ENCODE measurements around the gene CAPN11.

The CAPN11 gene

DNA sequence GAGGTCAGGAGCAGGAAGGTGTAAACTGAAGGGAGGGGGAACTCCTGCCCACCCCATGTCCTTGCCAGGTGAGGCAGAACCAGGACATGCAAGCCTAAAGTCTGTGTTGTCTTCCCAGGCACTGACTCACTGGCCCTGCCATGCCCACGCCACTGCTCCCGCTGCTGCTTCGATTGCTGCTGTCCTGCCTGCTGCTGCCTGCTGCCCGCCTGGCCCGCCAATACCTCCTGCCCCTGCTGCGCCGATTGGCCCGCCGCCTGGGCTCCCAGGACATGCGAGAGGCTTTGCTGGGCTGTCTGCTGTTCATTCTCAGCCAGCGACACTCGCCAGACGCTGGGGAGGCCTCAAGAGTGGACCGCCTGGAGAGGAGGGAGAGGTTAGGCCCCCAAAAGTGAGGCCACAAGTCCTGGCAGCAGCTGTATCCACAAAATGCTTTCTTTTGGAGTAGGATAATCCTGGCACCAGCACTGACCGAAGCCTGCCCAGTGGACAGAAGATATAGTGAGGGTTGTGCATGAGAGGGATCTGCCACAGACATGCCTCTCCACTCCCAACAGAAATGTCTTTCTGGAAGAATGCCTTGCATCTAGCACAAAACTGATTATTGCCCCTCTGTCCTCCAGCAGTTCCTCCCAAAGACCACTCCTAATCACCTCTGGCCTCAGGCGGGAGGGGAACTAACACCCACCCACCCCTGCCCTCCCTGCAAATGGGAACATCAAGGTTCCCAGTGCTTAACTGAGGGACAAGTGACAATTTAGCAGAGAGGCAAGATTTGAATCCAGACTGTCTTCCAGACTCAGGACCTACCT, 58.9 kb downstream of the CAPN11 start:
- Histone ChIP-seq H3K9ac (ENCODE audit: low read length) (no peak overlapping the region), H3K27ac (ENCODE audit: low read depth, low read length) (peak overlapping the region; percentile 85), H3K36me3 (ENCODE audit: control insufficient read depth, insufficient read depth, low read length) (no peaks in the 10 kb centered on the region), H3K4me3 (ENCODE audit: low read length) (no peak overlapping the region), H3K4me1 (ENCODE audit: control insufficient read depth, insufficient read depth, low read length) (peaks cover 35% of the 10 kb centered on the region), H3K27me3 (ENCODE audit: control insufficient read depth, insufficient read depth, low read length) (no peaks in the 10 kb centered on the region)

DNA sequence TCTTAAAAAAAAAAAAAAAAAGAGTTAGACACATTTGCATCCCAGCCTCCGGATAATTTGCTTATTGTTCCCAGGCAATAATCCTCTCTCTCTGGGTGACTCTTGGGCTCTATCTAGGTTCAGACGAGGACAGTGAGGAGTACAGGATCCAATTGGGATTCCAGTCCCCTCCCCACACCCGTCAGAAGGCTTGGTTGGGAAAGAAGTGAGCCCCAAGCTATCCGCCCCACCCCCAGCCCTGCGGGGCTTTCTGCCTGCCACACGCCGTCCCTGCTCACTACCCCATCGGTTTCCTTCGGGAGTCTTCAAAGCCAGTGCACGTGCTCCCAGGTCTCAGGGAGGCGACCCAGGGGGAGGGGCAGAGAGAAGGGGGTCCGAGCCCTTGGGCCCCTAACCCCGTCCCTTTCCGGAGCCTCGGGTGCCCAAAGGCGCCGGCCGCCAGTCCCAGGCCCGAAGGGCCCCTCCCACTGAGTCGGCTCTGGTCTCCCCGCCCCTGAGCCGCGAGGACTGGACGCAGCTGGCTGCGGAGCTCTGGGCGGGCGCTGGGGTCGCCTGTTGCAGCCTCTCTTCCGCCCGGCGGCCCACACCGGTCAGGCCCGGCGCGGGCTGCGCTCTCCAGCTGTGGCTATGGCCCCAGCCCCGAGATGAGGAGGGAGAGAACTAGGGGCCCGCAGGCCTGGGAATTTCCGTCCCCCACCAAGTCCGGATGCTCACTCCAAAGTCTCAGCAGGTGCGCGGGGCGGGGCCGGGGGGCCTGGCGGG, 60.6 kb downstream of the CAPN11 start:
- peaks cover 40% of the 10 kb centered on the region for H3K4me1 ChIP-seq (ENCODE audit: control insufficient read depth, insufficient read depth, low read length)

DNA sequence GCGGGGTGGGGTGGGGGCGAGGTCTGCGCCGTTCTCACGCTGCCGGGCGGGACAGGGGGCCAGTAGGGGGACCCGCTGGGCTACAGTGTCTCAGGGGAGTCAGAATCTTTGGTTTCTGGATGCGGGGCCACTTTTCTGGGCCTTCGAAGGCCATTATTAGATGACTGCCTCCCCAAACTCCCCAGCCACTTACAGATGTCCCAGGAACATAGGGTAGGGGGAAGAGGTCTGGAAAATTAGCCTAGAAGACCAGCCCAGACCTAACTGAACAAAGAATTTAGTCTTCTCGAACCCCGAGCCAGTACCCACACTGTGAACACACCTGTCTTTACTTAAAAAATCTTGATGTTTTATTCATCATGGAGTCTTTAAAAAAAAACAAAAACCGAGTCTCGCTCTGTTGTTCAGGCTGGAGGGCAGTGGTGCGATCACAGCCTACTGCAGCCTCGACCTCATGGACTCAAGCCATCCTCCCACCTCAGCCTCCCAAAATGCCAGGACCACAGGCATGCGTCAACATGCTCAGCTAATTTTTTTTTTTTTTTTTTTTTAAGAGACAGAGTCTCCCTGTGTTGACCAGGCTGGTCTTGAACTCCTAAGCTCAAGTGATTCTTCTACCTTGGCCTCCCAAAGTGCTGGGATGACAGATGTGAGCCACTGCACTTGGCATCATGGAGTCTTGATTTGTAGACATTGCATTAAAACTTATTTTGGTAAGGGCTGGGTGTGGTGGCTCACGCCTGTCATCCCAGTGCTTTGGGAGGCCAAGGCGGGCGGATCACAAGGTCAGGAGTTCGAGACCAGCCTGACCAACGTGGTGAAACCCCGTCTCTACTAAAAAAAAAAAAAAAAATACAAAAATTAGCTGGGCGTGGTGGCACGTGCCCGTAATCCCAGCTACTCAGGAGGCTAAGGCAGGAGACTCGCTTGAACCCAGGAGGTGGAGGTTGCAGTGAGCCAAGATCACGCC, 61.5 kb downstream of the CAPN11 start:
- H3K9ac ChIP-seq (ENCODE audit: low read length) = peak overlapping the region; percentile 64
- H3K4me3 ChIP-seq (ENCODE audit: low read length) = peak overlapping the region; percentile 69
- no peaks in the 10 kb centered on the region for H3K27me3 ChIP-seq (ENCODE audit: control insufficient read depth, insufficient read depth, low read length)
- H3K4me1 ChIP-seq (ENCODE audit: control insufficient read depth, insufficient read depth, low read length) = peaks cover 47% of the 10 kb centered on the region
- peak overlapping the region; percentile 81 for H3K27ac ChIP-seq (ENCODE audit: low read depth, low read length)
- no peaks in the 10 kb centered on the region for H3K36me3 ChIP-seq (ENCODE audit: control insufficient read depth, insufficient read depth, low read length)

More for the DNA sequence above, 60.6 kb downstream of the CAPN11 start:
- no peaks in the 10 kb centered on the region for H3K27me3 ChIP-seq (ENCODE audit: control insufficient read depth, insufficient read depth, low read length)
- H3K4me3 ChIP-seq (ENCODE audit: low read length) = peak overlapping the region; percentile 69
- peak overlapping the region; percentile 81 for H3K27ac ChIP-seq (ENCODE audit: low read depth, low read length)
- H3K9ac ChIP-seq (ENCODE audit: low read length) = peak overlapping the region; percentile 67
- H3K36me3 ChIP-seq (ENCODE audit: control insufficient read depth, insufficient read depth, low read length) = no peaks in the 10 kb centered on the region

DNA sequence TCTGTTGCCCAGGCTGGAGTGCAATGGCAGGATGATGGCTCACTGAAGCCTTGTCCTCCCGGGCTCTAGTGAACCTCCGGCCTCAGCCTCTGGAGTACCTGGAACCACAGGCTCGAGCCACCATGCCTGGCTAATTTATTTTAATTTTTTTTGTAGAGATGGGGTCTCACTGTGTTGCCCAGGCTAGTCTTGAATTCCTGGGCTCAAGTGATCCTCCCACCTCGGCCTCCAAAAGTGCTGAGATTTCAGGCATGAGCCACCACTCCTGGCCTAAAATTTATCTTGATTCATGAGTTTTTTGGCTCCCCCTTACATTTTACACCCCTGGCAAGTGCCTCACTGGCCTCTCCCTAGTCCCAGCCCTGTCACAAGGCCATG, 62.3 kb downstream of the CAPN11 start:
- H3K9ac ChIP-seq (ENCODE audit: low read length) = no peak overlapping the region
- H3K4me3 ChIP-seq (ENCODE audit: low read length) = no peak overlapping the region
- H3K36me3 ChIP-seq (ENCODE audit: control insufficient read depth, insufficient read depth, low read length) = no peaks in the 10 kb centered on the region
- H3K27me3 ChIP-seq (ENCODE audit: control insufficient read depth, insufficient read depth, low read length) = no peaks in the 10 kb centered on the region
- peaks cover 52% of the 10 kb centered on the region for H3K4me1 ChIP-seq (ENCODE audit: control insufficient read depth, insufficient read depth, low read length)
- H3K27ac ChIP-seq (ENCODE audit: low read depth, low read length) = peak overlapping the region; percentile 90

DNA sequence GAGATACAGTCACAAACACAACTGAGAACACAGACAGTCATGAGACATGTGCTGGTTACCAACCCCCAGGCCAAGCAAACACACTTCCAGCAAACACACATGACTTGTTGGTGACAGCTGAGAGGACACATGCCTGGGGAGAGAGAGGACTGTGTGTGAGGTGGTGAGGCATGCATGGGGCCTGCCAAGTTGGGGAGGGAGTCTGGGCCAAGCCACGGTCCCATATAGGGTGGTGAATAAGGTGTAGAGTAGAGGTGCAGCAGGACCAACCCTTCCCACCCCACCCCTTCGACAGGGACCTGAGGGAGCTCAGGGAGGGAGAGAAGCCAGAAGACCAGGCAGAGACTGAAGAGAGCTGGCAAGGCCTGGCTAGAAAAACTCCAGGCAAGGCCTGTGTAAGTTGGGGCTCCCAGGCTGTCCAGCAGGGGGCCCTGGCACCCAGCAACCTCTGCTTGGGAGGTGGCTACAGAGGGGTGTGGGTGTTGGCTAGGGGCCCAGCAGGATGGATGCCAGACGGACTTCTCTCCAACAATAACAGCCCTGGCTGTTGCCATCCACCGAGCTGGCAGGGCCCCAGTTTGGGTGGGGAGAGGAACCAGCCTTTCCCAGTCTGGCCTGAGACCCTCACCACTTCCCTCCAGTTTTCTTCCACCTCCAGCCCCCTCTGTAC, 62.8 kb downstream of the CAPN11 start:
- Histone ChIP-seq H3K9ac (ENCODE audit: low read length) (no peak overlapping the region), H3K27me3 (ENCODE audit: control insufficient read depth, insufficient read depth, low read length) (no peaks in the 10 kb centered on the region), H3K4me3 (ENCODE audit: low read length) (peak overlapping the region; percentile 17), H3K27ac (ENCODE audit: low read depth, low read length) (peak overlapping the region; percentile 90), H3K4me1 (ENCODE audit: control insufficient read depth, insufficient read depth, low read length) (peaks cover 57% of the 10 kb centered on the region), H3K36me3 (ENCODE audit: control insufficient read depth, insufficient read depth, low read length) (no peaks in the 10 kb centered on the region)

DNA sequence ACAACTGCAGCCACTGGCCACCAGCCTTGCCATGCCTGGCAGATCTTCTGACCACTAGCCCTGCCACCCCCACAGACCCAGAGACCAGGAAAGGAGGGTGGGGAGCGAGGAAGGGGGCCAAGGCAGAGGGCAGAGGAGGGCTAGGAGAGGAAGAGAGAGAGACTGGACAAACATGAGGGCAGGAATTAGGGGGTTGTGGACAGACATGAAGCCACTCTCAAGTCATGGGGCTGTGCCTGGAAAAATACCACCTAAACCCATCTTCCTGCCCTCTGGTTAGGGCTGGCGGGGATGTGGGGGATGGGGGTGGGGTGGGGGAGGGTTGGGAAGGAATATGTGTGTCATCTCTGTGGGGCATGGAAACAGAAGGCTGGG, 63.3 kb downstream of the CAPN11 start:
- no peak overlapping the region for H3K9ac ChIP-seq (ENCODE audit: low read length)
- H3K4me1 ChIP-seq (ENCODE audit: control insufficient read depth, insufficient read depth, low read length) = peaks cover 56% of the 10 kb centered on the region
- peak overlapping the region; percentile 17 for H3K4me3 ChIP-seq (ENCODE audit: low read length)

DNA sequence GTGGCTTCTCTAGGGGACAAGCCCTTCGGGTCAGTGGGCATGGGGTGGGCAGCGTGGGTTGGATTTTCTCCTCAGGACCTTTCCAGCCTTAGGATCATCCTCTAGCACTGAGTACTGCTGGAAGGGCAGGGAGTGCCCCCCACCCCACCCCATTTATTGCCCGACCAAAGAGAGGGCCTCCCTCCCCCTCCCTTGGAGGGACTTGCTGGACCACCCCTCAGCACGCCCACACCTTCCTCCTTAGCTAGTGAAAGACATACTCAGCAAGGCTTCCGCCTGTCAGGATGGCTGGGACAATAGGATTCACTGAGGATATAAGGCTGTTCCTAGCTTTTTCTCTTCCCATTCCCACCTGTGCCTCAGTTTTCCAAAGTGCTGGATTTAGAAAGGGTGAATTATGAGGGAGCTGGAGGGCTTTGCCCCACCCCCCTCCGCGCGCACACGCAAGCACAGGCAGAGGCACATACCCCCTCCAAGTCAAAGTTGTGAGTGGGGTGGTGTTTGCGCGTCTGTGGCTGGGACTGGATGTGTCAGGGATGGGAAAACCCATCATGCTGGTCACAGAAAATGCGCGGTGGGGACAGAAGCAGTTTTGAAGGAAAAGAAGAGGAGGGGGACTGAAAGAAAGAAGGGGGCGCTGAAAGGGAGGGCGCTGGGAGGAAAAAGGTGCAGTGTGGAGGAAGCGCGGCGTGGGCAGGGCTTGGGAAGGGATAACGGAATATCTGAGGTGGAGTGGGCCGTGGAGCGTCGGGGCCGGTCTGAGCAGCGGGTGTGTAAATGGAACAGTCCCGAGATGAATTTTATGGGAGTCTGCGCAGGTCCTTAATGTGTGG, 64.1 kb downstream of the CAPN11 start:
- peaks cover 56% of the 10 kb centered on the region for H3K4me1 ChIP-seq (ENCODE audit: control insufficient read depth, insufficient read depth, low read length)
- H3K27ac ChIP-seq (ENCODE audit: low read depth, low read length) = peak overlapping the region; percentile 84

More for the DNA sequence above, 63.3 kb downstream of the CAPN11 start:
- Histone ChIP-seq H3K36me3 (ENCODE audit: control insufficient read depth, insufficient read depth, low read length) (no peaks in the 10 kb centered on the region), H3K27me3 (ENCODE audit: control insufficient read depth, insufficient read depth, low read length) (no peaks in the 10 kb centered on the region), H3K27ac (ENCODE audit: low read depth, low read length) (peak overlapping the region; percentile 90)

DNA sequence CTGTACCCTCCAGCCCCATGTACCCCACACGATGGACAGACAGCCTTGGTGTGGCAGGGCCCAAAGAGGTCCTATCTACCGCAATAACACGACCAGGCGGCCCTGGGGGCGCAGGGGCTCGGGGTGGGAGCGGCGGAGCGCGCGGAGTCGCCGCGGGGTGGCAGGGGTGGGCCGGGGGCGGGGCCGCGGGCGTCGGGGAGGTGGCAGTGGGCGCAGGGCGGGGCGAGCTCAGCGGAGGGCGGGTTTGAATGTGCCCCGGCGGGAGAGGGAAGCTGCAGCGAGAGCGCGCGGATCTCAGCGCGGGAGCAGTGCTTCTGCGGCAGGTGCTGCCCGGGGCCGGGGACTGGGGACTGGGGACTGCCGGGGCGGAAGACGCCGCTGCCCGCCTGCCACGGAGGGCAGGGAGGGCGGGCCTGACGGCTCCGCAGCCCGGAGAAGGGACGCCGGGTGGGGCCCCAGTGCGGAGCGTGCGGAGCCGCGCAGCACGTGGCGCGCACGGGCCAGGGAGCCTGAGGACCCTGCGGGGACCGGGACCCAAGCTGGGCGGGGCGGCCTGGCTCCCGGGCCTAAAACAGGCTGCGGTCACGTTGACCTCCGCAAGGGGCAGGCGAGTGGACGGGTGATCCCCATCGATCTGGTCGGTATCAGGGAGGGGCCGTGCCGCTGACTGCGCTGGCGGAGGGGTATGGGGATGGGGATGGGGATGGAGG, 64.9 kb downstream of the CAPN11 start, which contains the start of gene SLC29A1:
Gene SLC29A1, plus strand, starts transcription at position 277 of the 710 bp plus-strand sequence. CDS start 3,719 bp downstream, outside the sequence.
- Histone ChIP-seq H3K4me3 (ENCODE audit: low read length) (peak within 1 kb of the TSS; percentile 75), H3K27me3 (ENCODE audit: control insufficient read depth, insufficient read depth, low read length) (no peaks in the 10 kb centered on the region), H3K27ac (ENCODE audit: low read depth, low read length) (peak within 1 kb of the TSS; percentile 84), H3K9ac (ENCODE audit: low read length) (peak within 1 kb of the TSS; percentile 46), H3K4me1 (ENCODE audit: control insufficient read depth, insufficient read depth, low read length) (peaks cover 57% of the 10 kb centered on the region), H3K36me3 (ENCODE audit: control insufficient read depth, insufficient read depth, low read length) (no peaks in the 10 kb centered on the region)

More for the DNA sequence above, 64.1 kb downstream of the CAPN11 start:
- H3K9ac ChIP-seq (ENCODE audit: low read length) = no peak overlapping the region
- no peaks in the 10 kb centered on the region for H3K36me3 ChIP-seq (ENCODE audit: control insufficient read depth, insufficient read depth, low read length)
- peak overlapping the region; percentile 75 for H3K4me3 ChIP-seq (ENCODE audit: low read length)
- H3K27me3 ChIP-seq (ENCODE audit: control insufficient read depth, insufficient read depth, low read length) = no peaks in the 10 kb centered on the region

DNA sequence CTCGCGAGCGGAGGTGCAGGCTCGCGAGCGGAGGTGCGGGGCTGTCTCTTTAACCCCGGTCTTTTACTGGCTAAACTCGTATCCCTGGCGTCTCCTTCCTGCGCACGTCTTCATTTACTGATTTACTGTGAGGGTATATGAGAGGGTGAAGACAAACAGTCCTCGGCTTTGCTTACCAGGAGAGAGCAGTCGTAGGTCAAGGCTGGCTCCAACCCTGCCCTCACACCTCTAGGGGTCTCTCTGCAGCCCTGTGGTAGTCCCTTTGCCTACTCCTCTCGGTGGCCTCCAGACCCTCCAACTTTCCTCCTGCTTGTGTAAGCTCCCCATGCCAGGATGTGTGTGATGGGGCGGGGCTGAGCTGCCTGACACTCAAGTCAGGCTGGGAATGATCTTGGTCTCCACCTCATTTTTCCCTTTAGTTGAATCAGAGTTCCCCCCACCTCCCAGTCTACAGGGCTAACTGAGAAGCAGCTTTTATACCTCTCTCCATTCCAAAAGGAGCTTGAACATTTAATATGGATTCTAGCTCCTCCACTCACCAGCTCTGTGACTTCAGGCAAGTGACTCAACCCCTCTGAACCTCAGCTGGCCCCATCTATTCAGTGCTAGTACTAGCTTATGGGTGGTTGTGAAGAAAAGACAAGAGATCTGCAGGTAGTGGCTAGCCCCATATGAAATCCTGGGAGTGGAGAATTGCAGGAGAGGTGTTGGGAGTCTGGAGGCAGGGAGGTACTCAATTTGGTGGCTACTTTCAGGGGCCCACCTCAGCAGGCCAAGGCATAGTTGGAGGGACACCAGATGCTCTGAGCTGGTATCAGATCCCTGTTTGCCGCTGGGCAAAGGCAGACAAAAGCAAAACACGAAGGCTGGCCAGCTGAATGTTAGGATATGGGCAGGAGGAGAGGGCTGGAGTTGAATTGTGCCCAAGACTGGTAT, 65.7 kb downstream of the CAPN11 start:
- peak overlapping the region; percentile 84 for H3K27ac ChIP-seq (ENCODE audit: low read depth, low read length)
- H3K4me1 ChIP-seq (ENCODE audit: control insufficient read depth, insufficient read depth, low read length) = peaks cover 64% of the 10 kb centered on the region
- H3K27me3 ChIP-seq (ENCODE audit: control insufficient read depth, insufficient read depth, low read length) = no peaks in the 10 kb centered on the region
- peak overlapping the region; percentile 42 for H3K9ac ChIP-seq (ENCODE audit: low read length)
- no peaks in the 10 kb centered on the region for H3K36me3 ChIP-seq (ENCODE audit: control insufficient read depth, insufficient read depth, low read length)
- peak overlapping the region; percentile 75 for H3K4me3 ChIP-seq (ENCODE audit: low read length)

DNA sequence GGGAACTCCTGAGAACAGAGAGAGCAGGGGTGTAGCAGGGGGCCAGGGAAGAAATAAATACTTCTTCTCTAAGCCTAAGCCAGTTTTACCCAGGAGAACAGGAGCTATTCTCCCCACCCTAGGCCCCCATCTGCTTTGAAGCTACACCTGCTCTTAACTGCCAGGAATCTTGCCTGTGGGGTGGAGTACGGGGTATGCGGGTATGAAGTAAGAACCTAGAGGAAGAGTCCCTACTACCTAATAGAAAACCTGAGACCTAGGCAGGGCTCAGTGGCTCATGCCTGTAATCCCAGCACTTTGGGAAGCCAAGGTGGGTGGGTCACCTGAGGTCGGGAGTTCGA, 66.3 kb downstream of the CAPN11 start:
- Histone ChIP-seq H3K9ac (ENCODE audit: low read length) (peak overlapping the region; percentile 42), H3K4me1 (ENCODE audit: control insufficient read depth, insufficient read depth, low read length) (peaks cover 65% of the 10 kb centered on the region), H3K36me3 (ENCODE audit: control insufficient read depth, insufficient read depth, low read length) (no peaks in the 10 kb centered on the region), H3K4me3 (ENCODE audit: low read length) (peak overlapping the region; percentile 75), H3K27me3 (ENCODE audit: control insufficient read depth, insufficient read depth, low read length) (no peaks in the 10 kb centered on the region), H3K27ac (ENCODE audit: low read depth, low read length) (peak overlapping the region; percentile 84)
